DMS79 treated with DMSO at 0.1 percent for 48 hours (cell line): ENCODE measurements around the gene SLC25A11.

Experiments
- DNase-seq: peaks from one replicate; lab custom pipeline; 2025; lab: John Stamatoyannopoulos, UW

The SLC25A11 gene

DNA sequence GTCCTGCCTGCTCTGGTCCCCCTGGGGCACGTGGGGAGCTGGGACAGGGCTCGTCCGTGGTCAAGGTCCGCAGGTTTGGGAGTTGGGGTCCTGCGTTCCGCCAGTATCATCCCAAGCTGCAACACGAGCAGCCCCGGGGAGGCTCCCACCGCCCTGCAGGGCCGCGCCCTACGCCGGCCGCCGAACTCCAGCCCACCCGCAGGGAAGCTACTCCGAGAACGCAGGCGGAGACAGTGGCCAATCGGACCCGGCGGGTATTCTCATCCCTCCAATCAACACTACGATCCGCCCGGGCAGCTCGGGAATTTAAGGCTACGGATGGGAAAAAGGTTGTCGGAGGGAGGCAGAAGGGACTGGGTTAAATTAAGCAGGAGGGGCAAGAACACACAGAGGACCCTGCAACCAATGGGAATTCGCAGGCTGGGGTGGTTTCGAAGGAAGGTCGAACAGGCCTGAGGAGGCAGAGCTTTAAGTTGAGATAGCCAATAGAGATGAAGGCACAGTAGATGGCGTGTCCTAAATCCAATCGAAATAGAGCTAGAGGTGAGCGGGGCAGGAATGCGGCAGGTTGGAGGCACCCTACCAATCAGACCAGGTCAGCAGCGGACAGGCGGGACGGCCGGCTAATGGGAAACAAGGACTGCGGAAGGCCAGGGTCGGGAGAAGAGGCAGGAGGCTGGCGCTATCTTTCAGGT, 27.1 kb upstream of the SLC25A11 start:
- peak; percentile 100 for DNase-seq

DNA sequence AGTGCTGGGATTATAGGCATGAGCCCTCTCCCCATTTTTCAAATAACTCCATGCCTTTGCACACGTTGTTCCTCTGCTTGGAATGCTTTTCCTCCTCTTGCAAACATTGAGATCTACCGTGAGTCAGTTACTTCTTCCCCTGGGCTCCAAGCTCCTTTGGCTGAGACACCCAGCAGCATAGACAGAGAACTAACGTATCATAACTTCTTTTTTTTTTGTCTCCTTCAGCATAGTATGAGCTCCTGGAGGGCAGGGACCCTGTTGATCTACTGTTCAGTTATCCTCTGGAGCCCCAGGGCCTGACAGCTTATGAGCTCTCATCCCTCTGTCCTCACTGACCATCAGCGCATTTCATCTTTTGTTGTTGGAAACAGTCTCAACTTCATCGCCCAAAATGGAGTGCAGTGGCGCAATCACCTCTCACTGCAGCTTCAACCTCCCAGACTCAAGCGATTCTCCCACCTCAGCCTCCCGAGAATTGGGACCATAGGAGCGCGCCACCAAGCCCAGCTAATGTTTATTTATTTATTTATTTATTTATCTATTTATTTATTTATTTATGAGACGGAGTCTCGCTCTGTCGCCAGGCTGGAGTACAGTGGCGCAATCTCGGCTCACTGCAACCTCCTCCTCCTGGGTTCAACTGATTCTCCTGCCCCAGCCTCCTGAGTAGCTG, 25.6 kb upstream of the SLC25A11 start:
- no peak for DNase-seq

DNA sequence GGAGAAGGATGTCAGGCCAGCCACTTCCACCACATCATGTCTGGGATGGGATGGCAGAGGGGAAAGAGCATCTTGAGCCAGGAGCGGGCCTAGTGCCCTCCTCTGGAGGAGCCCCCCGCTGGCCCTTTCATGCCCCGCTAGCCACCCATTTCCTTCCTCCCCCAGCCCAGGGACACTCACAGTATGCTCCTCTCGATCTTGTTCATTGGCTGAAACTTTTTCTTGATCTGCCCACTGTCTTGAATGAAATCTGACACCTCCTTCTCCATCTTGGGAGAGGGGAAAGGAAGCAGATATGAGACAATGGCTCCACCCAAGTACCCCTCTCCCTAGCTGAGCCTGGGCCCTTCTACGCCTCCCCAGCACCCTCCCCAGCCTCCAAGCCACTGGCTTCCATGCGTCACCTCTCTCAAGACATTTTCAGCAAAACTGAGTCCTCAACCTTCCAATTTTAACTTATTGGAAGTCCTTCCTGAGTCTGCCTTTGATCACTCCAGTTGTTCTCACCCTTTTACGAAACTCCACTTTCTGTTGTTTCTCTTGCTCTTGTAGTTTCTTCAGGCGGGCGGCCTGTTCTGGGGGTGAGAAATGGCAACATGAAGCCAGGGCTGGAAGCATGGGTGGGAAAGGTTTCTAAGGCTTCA, 20.6 kb upstream of the SLC25A11 start:
- DNase-seq, result no peak

DNA sequence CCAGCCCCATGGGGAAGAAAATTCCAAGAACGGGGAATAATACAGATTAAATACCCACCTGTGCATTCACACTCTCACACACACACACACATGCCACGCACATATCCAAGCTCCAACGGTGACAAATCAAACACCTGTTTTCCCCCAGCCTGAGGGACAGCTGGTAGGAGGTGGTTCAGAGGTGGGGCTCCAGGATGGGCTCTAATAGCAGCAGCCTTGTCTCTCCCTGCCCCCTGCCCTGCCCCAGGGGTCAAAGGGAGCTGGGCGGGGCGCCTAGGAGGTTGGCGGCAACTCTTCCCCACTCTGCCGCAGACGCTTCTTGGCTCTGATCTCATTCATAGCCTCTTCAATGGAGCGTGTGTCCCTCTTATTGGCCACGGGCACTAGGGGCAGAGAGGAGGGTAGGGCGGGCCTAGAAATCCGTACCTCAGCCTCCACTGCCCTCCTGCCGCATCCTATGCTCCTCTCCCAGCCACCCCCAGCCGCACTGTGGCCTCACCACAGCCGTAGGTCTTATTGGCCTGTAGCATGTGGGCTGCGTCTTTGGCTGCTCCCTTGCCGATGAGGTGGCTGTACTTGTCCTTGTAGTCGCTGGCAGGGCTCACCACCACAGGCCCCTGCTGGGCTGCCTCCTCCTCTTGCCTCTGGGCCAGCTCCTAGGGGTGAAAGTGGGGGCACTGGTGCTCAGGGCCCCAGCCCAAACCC, 19.6 kb upstream of the SLC25A11 start:
- DNase-seq, result no peak

DNA sequence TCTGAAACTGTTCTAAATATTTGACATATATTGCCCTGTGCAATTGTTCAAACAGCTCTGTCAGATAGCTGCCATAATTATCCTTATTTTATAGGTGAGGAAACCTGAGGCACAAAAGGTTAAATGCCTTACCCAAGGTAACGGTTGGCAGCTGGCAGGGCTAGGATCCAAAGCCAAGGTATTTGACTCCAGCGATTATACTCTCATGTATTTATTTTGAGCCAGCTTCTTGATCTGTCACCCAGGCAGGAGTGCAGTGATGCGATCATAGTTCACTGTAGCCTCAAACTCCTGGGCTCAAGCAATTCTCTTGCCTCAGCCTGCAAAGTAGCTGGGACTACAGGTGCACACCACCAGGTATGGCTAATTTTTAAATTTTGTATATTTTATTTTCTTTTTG, 18.3 kb upstream of the SLC25A11 start:
- DNase-seq, result no peak

DNA sequence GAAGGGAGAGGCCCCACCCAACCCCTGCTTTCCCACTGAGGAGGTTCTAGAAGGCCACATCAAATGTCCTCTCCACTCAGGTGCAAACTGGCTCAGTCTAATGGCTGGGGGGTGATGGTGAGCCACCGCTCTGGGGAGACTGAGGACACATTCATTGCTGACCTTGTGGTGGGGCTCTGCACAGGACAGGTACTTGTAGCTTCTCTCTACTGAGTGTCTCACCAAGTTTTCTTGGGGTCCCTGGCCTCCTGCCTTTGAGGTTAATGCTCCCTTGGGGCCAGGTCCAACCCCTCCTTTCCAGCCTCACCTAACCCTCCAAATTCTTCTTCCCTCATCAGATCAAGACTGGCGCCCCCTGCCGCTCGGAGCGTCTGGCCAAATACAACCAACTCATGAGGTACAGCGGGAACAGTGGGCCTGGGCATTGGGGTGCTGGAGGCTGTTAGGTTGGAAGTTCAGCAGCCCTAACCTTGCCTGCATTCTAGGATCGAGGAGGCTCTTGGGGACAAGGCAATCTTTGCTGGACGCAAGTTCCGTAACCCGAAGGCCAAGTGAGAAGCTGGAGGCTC, 16.7 kb upstream of the SLC25A11 start:
- DNase-seq, result no peak

DNA sequence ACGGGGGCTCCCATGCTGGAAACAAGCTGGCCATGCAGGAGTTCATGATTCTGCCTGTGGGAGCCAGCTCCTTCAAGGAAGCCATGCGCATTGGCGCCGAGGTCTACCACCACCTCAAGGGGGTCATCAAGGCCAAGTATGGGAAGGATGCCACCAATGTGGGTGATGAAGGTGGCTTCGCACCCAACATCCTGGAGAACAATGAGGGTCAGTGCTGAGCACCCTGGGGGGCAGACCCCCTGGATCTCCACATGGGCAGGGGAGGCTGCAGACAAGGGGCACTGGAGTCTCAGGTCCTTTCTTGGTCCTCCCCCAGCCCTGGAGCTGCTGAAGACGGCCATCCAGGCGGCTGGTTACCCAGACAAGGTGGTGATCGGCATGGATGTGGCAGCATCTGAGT, 15.2 kb upstream of the SLC25A11 start:
- no peak for DNase-seq

DNA sequence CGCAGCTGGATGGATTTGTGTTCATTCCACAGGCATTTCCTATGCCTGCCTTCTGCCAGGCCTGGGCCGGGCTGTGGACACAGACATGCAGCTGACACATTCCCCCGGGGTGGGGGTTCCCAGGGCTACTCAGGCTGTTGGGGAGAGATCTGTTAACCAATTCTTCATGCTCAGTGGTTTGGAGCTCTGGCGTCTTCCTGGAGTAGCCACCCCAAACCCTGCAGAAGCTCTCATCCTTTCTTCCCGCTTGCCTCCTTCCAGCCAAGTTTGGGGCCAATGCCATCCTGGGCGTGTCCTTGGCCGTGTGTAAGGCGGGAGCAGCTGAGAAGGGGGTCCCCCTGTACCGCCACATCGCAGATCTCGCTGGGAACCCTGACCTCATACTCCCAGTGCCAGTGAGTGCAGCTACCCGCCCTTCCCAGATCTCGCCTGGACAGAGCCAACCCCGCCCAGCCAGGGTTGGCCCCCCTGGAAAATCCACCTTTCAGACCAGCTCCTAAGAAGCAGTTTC, 13.7 kb upstream of the SLC25A11 start:
- no peak for DNase-seq

DNA sequence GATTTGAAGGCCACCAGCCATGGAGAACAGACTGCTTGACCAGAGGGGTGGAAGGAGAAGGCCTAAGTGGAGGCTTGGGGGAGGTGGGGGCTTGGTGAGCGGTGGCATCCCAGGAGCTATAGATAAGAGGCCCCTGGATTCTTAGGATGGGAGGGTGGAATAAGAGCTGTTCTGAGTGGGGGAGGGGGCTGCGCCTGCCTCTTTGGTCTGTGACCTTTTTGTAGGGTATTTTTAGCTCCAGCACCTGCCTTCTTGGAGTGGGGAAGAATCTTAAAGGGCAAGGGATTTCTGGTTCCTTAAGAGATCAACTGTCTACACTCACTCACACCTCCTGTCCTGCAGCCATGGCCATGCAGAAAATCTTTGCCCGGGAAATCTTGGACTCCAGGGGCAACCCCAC, 11.6 kb upstream of the SLC25A11 start:
- no peak for DNase-seq

DNA sequence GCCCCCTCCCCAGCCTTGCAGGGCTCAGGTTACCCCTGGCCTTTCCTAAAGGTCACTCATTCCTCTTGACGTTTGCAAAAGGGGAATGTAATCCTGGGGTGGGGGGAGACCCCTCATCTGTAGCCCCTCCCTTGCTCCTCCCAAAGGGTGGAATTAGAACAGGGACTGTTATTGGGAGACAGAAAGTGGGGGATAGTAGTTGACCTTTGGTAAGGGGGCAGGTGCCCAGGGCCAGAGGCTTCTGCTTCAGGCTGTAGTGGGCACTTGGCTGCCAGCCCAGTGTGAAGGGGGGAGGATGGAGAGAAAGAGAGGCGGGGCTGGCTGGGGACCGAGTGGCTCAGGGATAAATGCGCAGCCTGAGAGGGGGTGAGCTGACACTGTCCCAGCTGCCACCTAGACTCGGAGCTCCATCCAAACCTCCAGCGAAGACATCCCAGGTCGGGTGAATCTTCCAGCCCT, 10.9 kb upstream of the SLC25A11 start, which contains the start of gene ENO3:
Gene ENO3 (plus strand): TSS at position 374 of the 459 bp plus-strand sequence. CDS start 711 bp downstream, outside the sequence.
- peak; percentile 71 for DNase-seq

DNA sequence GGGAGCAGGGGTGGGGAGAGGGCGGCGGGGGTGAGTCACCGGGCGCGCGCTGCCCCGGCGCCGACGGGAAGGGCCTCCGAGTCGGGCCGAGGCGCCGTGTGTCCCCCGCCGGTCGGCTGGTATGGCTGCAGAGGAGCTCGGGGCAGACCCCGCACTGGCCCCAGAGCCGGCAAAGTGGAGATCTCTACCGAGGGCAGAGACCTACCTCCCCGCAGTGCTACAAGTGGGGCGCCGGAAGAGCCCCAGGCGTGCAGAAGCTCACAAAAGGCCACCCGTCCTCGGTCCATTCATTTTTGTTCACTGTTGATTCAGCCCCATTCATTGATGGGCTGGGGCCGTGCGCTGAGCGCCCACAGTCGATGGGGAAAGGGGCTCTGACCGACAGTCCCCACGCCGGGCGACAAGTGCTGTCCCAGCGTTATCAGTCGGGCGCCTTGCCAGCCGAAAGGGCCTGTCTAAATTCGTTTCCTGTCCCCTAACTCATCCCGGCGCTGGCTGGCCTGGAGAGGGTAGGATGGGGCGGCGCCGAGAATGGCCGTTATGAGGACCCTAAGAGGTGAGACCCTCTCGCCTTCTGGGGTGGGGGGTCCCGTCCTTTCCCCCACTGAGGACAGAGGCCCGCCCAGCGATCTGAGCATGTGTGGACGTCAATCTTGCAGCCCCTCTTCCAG, 10.4 kb upstream of the SLC25A11 start:
- peak; percentile 51 for DNase-seq

DNA sequence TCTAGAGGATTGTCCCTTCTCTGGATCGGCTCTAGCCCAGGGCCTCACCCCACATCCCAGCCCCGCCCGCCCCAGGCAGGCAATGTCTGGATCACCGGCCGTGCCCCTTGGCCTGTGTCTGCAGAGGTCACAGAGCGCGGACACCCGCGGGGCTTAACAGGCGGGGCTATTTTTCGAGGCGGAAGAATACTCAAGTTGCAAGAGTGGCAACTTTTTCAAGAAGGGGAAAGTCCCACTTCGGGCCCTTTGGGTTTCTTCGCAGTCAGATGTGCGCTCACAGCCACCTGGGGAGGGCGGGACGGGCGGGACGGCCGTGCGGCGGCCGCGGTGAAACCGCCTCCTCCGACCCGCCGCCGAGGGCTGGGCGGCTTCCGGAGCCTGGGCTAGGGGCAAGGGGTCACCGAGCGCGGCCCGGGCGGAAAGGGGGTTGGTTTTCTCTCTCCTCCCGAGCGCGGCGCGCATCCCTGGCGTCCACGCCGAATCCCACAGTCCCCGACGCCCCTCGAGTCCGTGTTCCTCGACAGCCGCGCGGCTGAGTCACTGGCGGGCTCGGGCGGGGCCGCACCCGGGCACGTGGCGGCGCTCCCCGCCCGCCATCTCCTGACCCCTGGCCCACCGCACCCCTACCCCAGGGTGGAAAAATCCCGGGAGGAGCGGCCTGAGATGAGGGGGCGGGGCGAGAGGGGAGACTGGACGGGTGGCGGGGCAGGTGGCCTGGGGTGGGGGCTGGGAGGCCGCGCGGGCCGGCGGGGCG, 9.7 kb upstream of the SLC25A11 start:
- peak; percentile 65 for DNase-seq

DNA sequence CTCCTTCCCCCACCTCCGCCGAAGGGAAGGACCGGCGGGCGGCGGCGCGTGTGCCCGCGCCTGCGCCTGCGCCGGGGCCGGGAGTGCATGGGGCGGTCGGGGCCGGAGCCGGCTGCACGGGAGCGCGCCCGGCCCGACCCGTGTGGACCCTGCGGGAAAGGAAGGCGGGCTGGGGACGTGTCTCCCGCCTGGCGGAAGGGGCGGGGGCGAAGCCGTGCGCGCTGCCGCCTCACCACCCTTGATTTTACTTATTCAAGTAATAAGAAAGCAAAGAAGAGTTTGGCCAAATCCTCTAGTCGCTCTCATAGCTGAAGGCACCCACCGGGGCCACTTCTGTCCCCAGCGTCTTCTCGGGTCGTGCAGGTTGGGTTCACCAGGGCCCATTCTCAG, 9.1 kb upstream of the SLC25A11 start:
- DNase-seq, result peak; percentile 85

DNA sequence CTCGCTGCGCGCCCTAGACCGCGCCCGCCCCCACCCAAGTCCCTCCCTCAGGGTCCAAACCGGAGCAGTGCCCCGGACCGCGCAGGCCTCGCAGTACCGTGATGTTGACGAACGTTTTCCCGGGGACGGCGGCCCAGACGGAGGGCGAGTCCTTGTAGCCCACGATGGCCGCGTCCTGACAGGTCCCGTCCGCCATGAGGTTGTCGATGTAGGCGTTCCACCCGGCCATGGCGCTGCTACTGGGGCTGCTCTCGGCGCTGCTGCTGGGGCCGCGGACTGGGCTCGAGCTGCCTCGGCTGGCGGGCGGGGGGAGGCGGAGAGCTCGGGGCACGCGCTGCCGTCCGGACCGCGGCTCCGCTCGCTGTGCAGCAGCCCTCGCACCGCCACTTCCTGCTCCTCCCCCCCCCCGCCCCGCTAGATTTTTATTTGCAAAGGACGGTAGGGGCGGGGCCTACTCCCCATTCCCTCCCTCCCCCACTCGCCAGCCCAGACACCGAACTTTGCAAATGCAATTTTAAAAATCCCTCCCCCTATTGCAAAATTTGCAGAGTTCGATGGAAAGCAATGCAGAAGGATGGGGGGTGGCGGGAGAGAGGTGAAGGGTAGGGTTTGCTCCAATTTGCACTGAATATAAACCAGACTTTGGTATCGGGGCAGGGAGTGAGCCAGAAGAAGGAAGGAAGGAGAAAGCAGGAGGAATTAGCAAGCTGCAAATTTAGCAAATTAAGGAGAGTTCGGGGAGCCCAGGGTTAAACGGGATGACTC, 8.5 kb upstream of the SLC25A11 start, which contains the start of gene PFN1:
Gene PFN1 (minus strand): TSS at position 365 of the 765 bp plus-strand sequence. CDS start 136 bp downstream, at position 229.
- peak; percentile 85 for DNase-seq

DNA sequence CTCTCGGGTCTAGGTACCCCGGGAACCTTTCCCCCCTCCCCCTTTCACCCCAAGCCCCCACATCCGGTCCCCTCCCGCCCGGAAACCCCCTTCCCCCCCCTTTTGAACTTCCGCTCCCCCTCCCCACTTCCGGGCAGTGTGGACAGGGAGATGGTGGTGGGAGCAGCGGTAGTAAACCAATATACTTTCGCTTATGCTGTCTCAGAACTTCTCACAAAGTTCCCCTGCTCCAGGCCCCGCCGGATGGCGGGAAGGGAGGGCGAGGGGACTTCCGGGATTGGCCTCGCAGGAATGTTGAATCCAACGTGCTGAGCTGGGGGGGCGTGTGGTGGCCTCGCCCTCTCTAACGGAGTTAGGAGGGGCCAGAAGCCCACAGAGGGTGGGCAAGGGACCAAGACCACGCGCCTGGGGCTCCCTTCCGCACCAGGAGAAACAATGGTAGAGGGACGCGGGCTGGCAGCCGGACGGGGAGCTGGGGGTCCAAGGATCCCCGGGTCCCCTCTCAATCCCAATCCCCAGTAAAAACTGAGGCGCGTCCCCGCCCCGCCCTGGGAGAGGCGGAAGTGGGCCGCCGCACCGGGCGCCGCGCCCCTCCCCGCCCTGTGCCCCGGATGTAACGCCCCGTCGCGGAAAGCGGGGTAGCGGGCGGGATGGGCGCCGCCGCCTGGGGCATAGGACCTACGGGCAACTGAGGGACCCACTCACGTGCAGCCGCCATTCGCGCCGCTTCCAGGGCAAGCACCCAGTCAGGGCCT, 7.7 kb upstream of the SLC25A11 start:
- no peak for DNase-seq

DNA sequence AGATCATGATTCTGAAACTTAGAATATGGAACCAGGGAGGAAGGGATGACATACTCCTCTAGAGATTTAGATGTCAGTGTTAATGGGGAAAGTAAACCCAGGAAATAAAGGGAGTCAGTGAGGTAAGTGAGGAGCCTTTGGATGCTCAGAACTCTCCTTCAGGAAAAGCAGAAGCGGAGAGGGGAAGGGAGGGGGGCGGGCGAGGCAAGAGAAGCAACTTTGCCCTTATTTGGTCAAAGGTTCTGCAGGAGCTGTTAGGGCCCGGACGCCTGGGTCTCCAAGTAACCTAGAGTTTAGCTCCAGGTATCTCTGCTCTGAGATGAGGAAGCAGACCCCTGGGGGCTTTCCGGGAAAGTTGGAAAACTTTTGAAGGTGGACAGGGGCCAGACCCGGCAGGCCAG, 7.2 kb upstream of the SLC25A11 start:
- no peak for DNase-seq

DNA sequence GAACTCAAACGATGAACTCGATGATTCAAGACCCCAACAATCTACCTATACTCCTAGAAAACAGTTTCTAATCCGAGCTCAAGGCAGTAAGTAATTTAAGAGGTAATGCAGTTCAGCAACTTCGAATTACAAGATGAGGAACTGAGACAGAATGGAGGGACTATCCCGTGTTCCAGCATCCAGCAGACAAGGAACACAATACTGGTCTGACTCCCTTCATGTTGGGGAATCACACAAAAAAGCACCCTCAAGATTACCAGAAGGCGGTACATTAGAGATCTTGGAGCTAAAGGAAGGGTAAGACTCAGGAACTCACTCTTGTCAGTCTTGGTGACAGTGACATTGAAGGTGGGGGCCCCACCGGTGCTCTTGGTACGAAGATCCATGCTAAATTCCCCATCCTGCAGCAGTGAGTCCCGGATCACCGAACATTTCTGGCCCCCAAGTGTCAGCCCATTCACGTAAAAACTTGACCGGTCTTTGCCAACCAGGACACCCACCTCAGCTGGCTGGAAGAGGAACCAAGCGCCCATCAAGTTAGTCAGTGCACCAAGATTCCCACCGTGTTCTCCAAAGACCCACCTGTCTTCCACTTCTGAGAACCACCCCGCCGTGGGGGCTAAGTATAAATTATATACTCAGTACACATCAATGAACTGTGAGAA, 6.6 kb upstream of the SLC25A11 start:
- no peak for DNase-seq

DNA sequence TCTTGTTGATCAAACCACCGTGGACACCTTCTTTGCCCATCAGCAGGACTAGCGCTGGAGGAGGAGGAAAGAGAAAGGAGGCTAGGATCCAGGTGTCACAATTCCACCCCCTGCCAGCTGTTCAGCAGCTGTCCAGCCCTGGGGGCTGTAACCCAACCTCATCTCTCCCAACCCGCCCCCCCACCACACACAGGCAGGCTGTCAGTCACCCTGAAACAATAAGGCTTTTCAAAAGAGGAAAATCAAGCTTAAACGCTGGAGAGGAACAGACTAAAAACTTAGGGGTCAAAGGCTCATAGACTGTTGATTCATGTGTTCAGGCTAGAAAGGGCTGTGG, 6.1 kb upstream of the SLC25A11 start:
- DNase-seq, result no peak
